Epithelial cell of proximal tubule (primary cell): Measurements from ENCODE around the gene ECSCR. TPM values are rescaled to one million over a fixed set of nuclear protein-coding genes. Genes with fewer than 3 reads are reported as not detected.

Source experiments
- DNase-seq: peaks from one replicate; pipeline ENCODE4 v3.0.0-alpha.2; 2011; ENCODE audit warnings: low read depth
- H3K4me3 ChIP-seq: 2 replicates; pipeline ENCODE4 v1.5.1; 2011; ENCODE audit warnings: low read depth, mild to moderate bottlenecking, low read length
- CTCF ChIP-seq: conservative IDR thresholded peaks from 2 replicates; pipeline ENCODE4 v1.5.1; 2012; ENCODE audit warnings: low read depth, mild to moderate bottlenecking, low read length
- total RNA-seq: library from RNA; depleted of rRNA; stranded (reverse); fragments of >200 nt; gene quantifications from 2 replicates; pipeline ENCODE4 v1.2.3, GENCODE V29; 2015

The ECSCR gene
- total RNA-seq, 1 donor from 2014 or later = 0.12 TPM

GRCh38 chr5:139438707-139439012 lies 23.9 kb downstream of the ECSCR start:
- no peak for TF ChIP-seq CTCF
- H3K4me3 ChIP-seq = peak overlapping the region; percentile 98
- DNase-seq = no peak

- no peak for DNase-seq
- H3K4me3 ChIP-seq = no peak overlapping the region
- TF ChIP-seq CTCF = no peak
Observed at GRCh38 chr5:139435676-139436075, 26.9 kb downstream of the ECSCR start.

- H3K4me3 ChIP-seq = no peak overlapping the region
- TF ChIP-seq CTCF = no peak
- DNase-seq = no peak
Observed at GRCh38 chr5:139431706-139432105, 30.8 kb downstream of the ECSCR start.

- no peak for TF ChIP-seq CTCF
- no peak for DNase-seq
- no peak overlapping the region for H3K4me3 ChIP-seq
Observed at GRCh38 chr5:139430015-139430414, 32.5 kb downstream of the ECSCR start.

- TF ChIP-seq CTCF = no peak
- H3K4me3 ChIP-seq = no peak overlapping the region
- no peak for DNase-seq
Observed at GRCh38 chr5:139426203-139426885, 36.2 kb downstream of the ECSCR start.

- DNase-seq = no peak
- no peak overlapping the region for H3K4me3 ChIP-seq
Observed at GRCh38 chr5:139425497-139425896, 37.0 kb downstream of the ECSCR start.

More at GRCh38 chr5:139425497-139425896, 37.0 kb downstream of the ECSCR start:
- no peak for TF ChIP-seq CTCF
